Smooth muscle cell (in vitro differentiated cells): Measurements from ENCODE around the gene HAAO. TPM values are rescaled to one million over a fixed set of nuclear protein-coding genes. Genes with fewer than 3 reads are reported as not detected.

Source experiments
- DNase-seq: peaks from one replicate; lab custom pipeline; 2025; ENCODE audit not compliant: unreplicated experiment; lab: John Stamatoyannopoulos, UW
- H2AFZ ChIP-seq: fragments of 200-600 bp; sonication (generic); 2 replicates; pipeline ENCODE4 v1.6.0; 2016; ENCODE audit warnings: antibody characterized with exemption, low read depth, mild to moderate bottlenecking
- H3F3A ChIP-seq: fragments of 200-600 bp; sonication (generic); 2 replicates; pipeline ENCODE4 v1.6.0; 2017; ENCODE audit warnings: antibody characterized with exemption, low read depth
- H3K27ac ChIP-seq: fragments of 200-600 bp; sonication (generic); 2 replicates; pipeline ENCODE4 v1.5.1; 2016; ENCODE audit warnings: low read depth, mild to moderate bottlenecking
- H3K27me3 ChIP-seq: fragments of 200-600 bp; sonication (generic); 2 replicates; pipeline ENCODE4 v1.6.1; 2016; ENCODE audit warnings: low read depth, mild to moderate bottlenecking
- H3K36me3 ChIP-seq: fragments of 200-600 bp; sonication (generic); 2 replicates; pipeline ENCODE4 v1.5.1; 2016; ENCODE audit warnings: low read depth
- H3K4me1 ChIP-seq: fragments of 200-600 bp; sonication (generic); 2 replicates; pipeline ENCODE4 v1.5.1; 2016; ENCODE audit warnings: low read depth
- H3K4me2 ChIP-seq: fragments of 200-600 bp; sonication (generic); 2 replicates; pipeline ENCODE4 v1.6.0; 2016; ENCODE audit warnings: mild to moderate bottlenecking
- H3K4me3 ChIP-seq: fragments of 200-600 bp; sonication (generic); 2 replicates; pipeline ENCODE4 v1.5.1; 2016; ENCODE audit warnings: mild to moderate bottlenecking
- H3K79me2 ChIP-seq: fragments of 200-600 bp; sonication (generic); 2 replicates; pipeline ENCODE4 v1.6.0; 2016; ENCODE audit warnings: low read depth, mild to moderate bottlenecking
- H3K9ac ChIP-seq: fragments of 200-600 bp; sonication (generic); 2 replicates; pipeline ENCODE4 v1.6.0; 2016; ENCODE audit warnings: low read depth
- H3K9me3 ChIP-seq: fragments of 200-600 bp; sonication (generic); replicated peaks from 2 replicates; pipeline ENCODE4 v1.5.1; 2016; ENCODE audit warnings: low read depth
- H4K20me1 ChIP-seq: fragments of 200-600 bp; sonication (generic); 2 replicates; pipeline ENCODE4 v1.6.0; 2016; ENCODE audit warnings: low read depth
- CTCF ChIP-seq: fragments of 200-600 bp; sonication (generic); IDR thresholded peaks from 2 replicates; pipeline ENCODE4 v1.5.1; 2017; ENCODE audit warnings: borderline replicate concordance, mild to moderate bottlenecking, antibody characterized with exemption; ENCODE audit not compliant: insufficient read depth, poor library complexity, severe bottlenecking
- WGBS: methylation state at CpG from one replicate; pipeline ENCODE4 v1.1.7; 2016; ENCODE audit warnings: low lambda C conversion rate; 5-methylcytosine and 5-hydroxymethylcytosine counted together
- polyA plus RNA-seq: library from polyadenylated mRNA; unstranded; fragments of >200 nt; fragmentation: Nextera tagmentation; extraction: Ambion mirVana; gene quantifications from 2 replicates; pipeline ENCODE4 v1.2.1, GENCODE V29; 2016
- total RNA-seq: library from RNA; depleted of rRNA; stranded (reverse); fragments of >200 nt; gene quantifications from 2 replicates; pipeline ENCODE4 v1.2.3, GENCODE V29; 2014

The HAAO gene
- total and polyA plus RNA-seq, 2 experiments from 2014 or later, result 4.5 to 10.3 TPM

GRCh38 chr2:42788478-42788793, 3.9 kb downstream of the HAAO start:
- no peak overlapping the region for H3K27ac ChIP-seq
- DNase-seq, result no peak
- H3K9me3 ChIP-seq, result no peaks in the 10 kb centered on the region
- TF ChIP-seq CTCF, result no peak
- no peak overlapping the region for H3K4me3 ChIP-seq
- WGBS, result 88% methylated on average over 9 of the region's 9 CpGs
- no peak overlapping the region for H3K4me2 ChIP-seq
- no peaks in the 10 kb centered on the region for H4K20me1 ChIP-seq
- peaks cover 5% of the 10 kb centered on the region for H3K79me2 ChIP-seq
- no peak overlapping the region for H3K9ac ChIP-seq
- H3K4me1 ChIP-seq, result peaks cover 7% of the 10 kb centered on the region
- H3K27me3 ChIP-seq, result no peaks in the 10 kb centered on the region
- H3K36me3 ChIP-seq, result no peaks in the 10 kb centered on the region
- no peak overlapping the region for H2AFZ ChIP-seq
- H3F3A ChIP-seq, result peaks cover 4% of the 10 kb centered on the region

- 91% methylated on average over 12 of the region's 12 CpGs for WGBS
- no peak for DNase-seq
- Histone ChIP-seq H3K9me3 (no peaks in the 10 kb centered on the region), H3K4me2 (no peak overlapping the region), H3F3A (peaks cover 3% of the 10 kb centered on the region), H2AFZ (no peak overlapping the region), H3K4me1 (peaks cover 5% of the 10 kb centered on the region), H3K9ac (no peak overlapping the region), H3K79me2 (peaks cover 5% of the 10 kb centered on the region), H3K36me3 (no peaks in the 10 kb centered on the region), H3K4me3 (no peak overlapping the region), H4K20me1 (no peaks in the 10 kb centered on the region), H3K27me3 (no peaks in the 10 kb centered on the region), H3K27ac (no peak overlapping the region)
- TF ChIP-seq CTCF, result no peak
These were observed 4.5 kb downstream of the HAAO start for GRCh38 chr2:42787788-42788477.

GRCh38 chr2:42787424-42787787, 5.0 kb downstream of the HAAO start:
- WGBS, result 100% methylated on average over 3 of the region's 3 CpGs
- Histone ChIP-seq H3K9me3 (no peaks in the 10 kb centered on the region), H3K79me2 (peaks cover 5% of the 10 kb centered on the region), H3K27ac (no peak overlapping the region), H3K36me3 (no peaks in the 10 kb centered on the region), H3K4me2 (no peak overlapping the region), H2AFZ (no peak overlapping the region), H3K4me1 (peaks cover 5% of the 10 kb centered on the region), H4K20me1 (no peaks in the 10 kb centered on the region), H3F3A (peaks cover 3% of the 10 kb centered on the region), H3K27me3 (no peaks in the 10 kb centered on the region), H3K4me3 (no peak overlapping the region), H3K9ac (no peak overlapping the region)
- DNase-seq, result no peak
- no peak for TF ChIP-seq CTCF
